Measurements from ENCODE around the gene CYBC1. TPM values are rescaled to one million over a fixed set of nuclear protein-coding genes. Genes with fewer than 3 reads are reported as not detected.

The CYBC1 gene
- total and polyA plus RNA-seq, 9 of the 15 experiments (the other 6 are each of a cell fraction or from before 2014, with no cell fraction given) = 1.3 to 71.8 (median 49.9) TPM

- ATAC-seq = no peak
- no peaks in the 10 kb centered on the region for H4K20me1 ChIP-seq (replicated peaks; ENCODE audit: control insufficient read depth, insufficient read depth, low read length)
- intact Hi-C loops (cut with micrococcal nuclease) (no loop called here), in situ Hi-C loops (cut with MboI) (no loop called here)
- WGBS (ENCODE audit: insufficient coverage, low coverage, missing lambda C conversion rate) = 60% methylated on average over 7 of the region's 7 CpGs
- H3K27ac ChIP-seq (ENCODE audit: extremely low read depth, low read depth, low read length) = no peak overlapping the region; the same call in 2 of the 3 replicates
- peaks cover 55% of the 10 kb centered on the region for H3K79me2 ChIP-seq (ENCODE audit: control insufficient read depth, insufficient read depth, low read length)
- POLR2A ChIA-PET = interaction anchor here (1.0 kb wide), 1 partner anchor 11 kb away, joined by 4 read pairs; the partner anchor contains the start of gene NARF
- H3K9me3 ChIP-seq (replicated peaks; ENCODE audit: control insufficient read depth, insufficient read depth, low read depth, low read length) = no peaks in the 10 kb centered on the region
- no peak overlapping the region for H3K4me3 ChIP-seq
- CTCF ChIA-PET (ENCODE audit: low intra/inter-chr PET ratio) = no interaction called here
- H3K4me2 ChIP-seq (ENCODE audit: insufficient read depth, low read length) = no peak overlapping the region
- FAIRE-seq = no peak
- H3K9ac ChIP-seq (ENCODE audit: insufficient read depth in 1 of 2, low read depth in 2 of 2, low read length in 2 of 2) = no peak overlapping the region
- peaks cover 14 to 15% of the 10 kb centered on the region in 2 experiments; a peak in 4 of 5 replicates for H3K4me1 ChIP-seq (replicated peaks in 1 of 2; ENCODE audit: control insufficient read depth in 2 of 2, insufficient read depth in 2 of 2, low read length in 2 of 2)
- H3K9me1 ChIP-seq (ENCODE audit: control insufficient read depth, insufficient read depth, low read length) = no peaks in the 10 kb centered on the region
- peaks cover 87% of the 10 kb centered on the region for H3K36me3 ChIP-seq (ENCODE audit: control insufficient read depth, insufficient read depth, low read length)
- DNase-seq (ENCODE audit: extremely low read depth in 1 of 4, low spot score in 3 of 4) = no peak
- H2AFZ ChIP-seq (ENCODE audit: low read depth, low read length) = no peak overlapping the region
- BruUV-seq (replicated peaks) = no TSS peak
- H3K27me3 ChIP-seq (ENCODE audit: control insufficient read depth in 2 of 2, insufficient read depth in 2 of 2, low read length in 2 of 2) = no peaks in the 10 kb centered on the region; a peak in 1 of 5 replicates
- TF ChIP-seq, protein P1, sequence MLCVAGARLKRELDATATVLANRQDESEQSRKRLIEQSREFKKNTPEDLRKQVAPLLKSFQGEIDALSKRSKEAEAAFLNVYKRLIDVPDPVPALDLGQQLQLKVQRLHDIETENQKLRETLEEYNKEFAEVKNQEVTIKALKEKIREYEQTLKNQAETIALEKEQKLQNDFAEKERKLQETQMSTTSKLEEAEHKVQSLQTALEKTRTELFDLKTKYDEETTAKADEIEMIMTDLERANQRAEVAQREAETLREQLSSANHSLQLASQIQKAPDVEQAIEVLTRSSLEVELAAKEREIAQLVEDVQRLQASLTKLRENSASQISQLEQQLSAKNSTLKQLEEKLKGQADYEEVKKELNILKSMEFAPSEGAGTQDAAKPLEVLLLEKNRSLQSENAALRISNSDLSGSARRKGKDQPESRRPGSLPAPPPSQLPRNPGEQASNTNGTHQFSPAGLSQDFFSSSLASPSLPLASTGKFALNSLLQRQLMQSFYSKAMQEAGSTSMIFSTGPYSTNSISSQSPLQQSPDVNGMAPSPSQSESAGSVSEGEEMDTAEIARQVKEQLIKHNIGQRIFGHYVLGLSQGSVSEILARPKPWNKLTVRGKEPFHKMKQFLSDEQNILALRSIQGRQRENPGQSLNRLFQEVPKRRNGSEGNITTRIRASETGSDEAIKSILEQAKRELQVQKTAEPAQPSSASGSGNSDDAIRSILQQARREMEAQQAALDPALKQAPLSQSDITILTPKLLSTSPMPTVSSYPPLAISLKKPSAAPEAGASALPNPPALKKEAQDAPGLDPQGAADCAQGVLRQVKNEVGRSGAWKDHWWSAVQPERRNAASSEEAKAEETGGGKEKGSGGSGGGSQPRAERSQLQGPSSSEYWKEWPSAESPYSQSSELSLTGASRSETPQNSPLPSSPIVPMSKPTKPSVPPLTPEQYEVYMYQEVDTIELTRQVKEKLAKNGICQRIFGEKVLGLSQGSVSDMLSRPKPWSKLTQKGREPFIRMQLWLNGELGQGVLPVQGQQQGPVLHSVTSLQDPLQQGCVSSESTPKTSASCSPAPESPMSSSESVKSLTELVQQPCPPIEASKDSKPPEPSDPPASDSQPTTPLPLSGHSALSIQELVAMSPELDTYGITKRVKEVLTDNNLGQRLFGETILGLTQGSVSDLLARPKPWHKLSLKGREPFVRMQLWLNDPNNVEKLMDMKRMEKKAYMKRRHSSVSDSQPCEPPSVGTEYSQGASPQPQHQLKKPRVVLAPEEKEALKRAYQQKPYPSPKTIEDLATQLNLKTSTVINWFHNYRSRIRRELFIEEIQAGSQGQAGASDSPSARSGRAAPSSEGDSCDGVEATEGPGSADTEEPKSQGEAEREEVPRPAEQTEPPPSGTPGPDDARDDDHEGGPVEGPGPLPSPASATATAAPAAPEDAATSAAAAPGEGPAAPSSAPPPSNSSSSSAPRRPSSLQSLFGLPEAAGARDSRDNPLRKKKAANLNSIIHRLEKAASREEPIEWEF (CRISPR knock-in tag; IDR thresholded peaks at IDR 0.05) = no peak
- TF ChIP-seq XRCC3 (IDR thresholded peaks at IDR 0.05) = no peak
- no peak for TF ChIP-seq ZBTB12 (CRISPR knock-in tag; IDR thresholded peaks at IDR 0.05)
- TF ChIP-seq SNIP1 (IDR thresholded peaks at IDR 0.05; ENCODE audit: low read depth) = no peak
- no peak for TF ChIP-seq PTRF (tag; IDR thresholded peaks at IDR 0.05)
- TF ChIP-seq ZBTB7A (IDR thresholded peaks at IDR 0.05; ENCODE audit: borderline replicate concordance, control insufficient read depth, low read depth, low read length) = no peak
- TF ChIP-seq ZNF133 (CRISPR knock-in tag; IDR thresholded peaks at IDR 0.05) = no peak
- TF ChIP-seq, protein P2, sequence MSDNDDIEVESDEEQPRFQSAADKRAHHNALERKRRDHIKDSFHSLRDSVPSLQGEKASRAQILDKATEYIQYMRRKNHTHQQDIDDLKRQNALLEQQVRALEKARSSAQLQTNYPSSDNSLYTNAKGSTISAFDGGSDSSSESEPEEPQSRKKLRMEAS (CRISPR knock-in tag; IDR thresholded peaks at IDR 0.05) = no peak
- no peak for TF ChIP-seq NRF1 (conservative IDR thresholded peaks at IDR 0.05 in 1 of 2, IDR thresholded peaks at IDR 0.05 in 1 of 2)
- no peak for TF ChIP-seq FIP1L1 (IDR thresholded peaks at IDR 0.05; ENCODE audit: low read depth, low read length, poor library complexity, severe bottlenecking)
- TF ChIP-seq ELF1 (tag; IDR thresholded peaks at IDR 0.05) = no peak
- TF ChIP-seq POLR2AphosphoS5 (IDR thresholded peaks at IDR 0.05; ENCODE audit: control insufficient read depth, insufficient read depth, low read depth, low read length) = no peak
- TF ChIP-seq U2AF2 (optimal IDR thresholded peaks at IDR 0.05; ENCODE audit: low read depth, low read length) = no peak
- no peak for TF ChIP-seq POU5F1 (IDR thresholded peaks at IDR 0.05; ENCODE audit: borderline replicate concordance, low read depth, low read length, partially characterized antibody)
- no peak for TF ChIP-seq SMAD4 (CRISPR knock-in tag; conservative IDR thresholded peaks at IDR 0.05)
- no peak for TF ChIP-seq PHB2 (IDR thresholded peaks at IDR 0.05; ENCODE audit: low read depth)
- no peak for TF ChIP-seq SMARCB1 (IDR thresholded peaks at IDR 0.05; ENCODE audit: insufficient read length, low read depth)
- TF ChIP-seq FOXA1 (IDR thresholded peaks at IDR 0.05; ENCODE audit: borderline replicate concordance) = no peak
Measured at GRCh38 chr17:82468692-82469091, 18.1 kb upstream of the CYBC1 start.

Measured in K562 (cell line).